Stimulated activated CD4-positive, alpha-beta T cell treated with anti-CD3 and anti-CD28 coated beads, Interleukin-12 subunit alpha, Interleukin-12 subunit beta, amount 100 ng/mL, for 4 hours (primary cell): ENCODE results near the gene FTCD.

Experiments
- DNase-seq: peaks from one replicate; pipeline ENCODE4 v3.0.0-alpha.2; 2020

Gene FTCD

GRCh38 chr21:46089285-46089684 is 66.1 kb downstream of the FTCD start:
- DNase-seq, result no peak

DNA sequence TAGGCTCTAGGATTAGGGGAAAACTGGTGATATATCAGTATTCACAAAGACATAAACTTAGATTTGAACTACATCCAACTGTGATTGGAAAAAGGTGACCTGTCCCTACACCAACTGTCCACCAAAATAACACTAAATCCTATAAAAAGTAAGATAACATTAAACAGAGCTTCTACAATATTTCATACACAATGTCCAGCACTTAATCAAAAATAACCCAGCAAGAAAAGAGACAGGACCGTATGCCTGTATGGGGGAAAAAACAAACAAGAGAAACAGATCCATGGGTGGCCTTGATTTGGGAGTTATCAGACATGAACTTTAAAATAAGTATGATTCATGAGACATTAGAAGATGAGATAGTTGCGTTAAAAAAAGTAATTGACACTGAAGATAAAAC is 67.2 kb downstream of the FTCD start:
- no peak for DNase-seq

GRCh38 chr21:46087641-46088040 is 67.7 kb downstream of the FTCD start:
- no peak for DNase-seq
